Activated T-cell treated with anti-CD3 and anti-CD28 coated beads, Interleukin-2, amount 50 U/mL, for 24 hours (primary cell): Measurements from ENCODE around the gene METTL3.

Experiments used
- DNase-seq: peaks from one replicate; pipeline ENCODE4 v3.0.0-alpha.2; 2020
- H3K27ac Mint-ChIP-seq: 2 replicates; pipeline ENCODE4 v1.8.0; 2020; ENCODE audit warnings: mild to moderate bottlenecking, mixed read lengths
- H3K27me3 Mint-ChIP-seq: 2 replicates; pipeline ENCODE4 v1.8.0; 2020; ENCODE audit warnings: mixed read lengths
- H3K36me3 Mint-ChIP-seq: 2 replicates; pipeline ENCODE4 v1.8.0; 2020; ENCODE audit warnings: low read depth, mixed read lengths
- H3K4me1 Mint-ChIP-seq: 2 replicates; pipeline ENCODE4 v1.8.0; 2020; ENCODE audit warnings: low read depth, mixed read lengths
- H3K4me3 Mint-ChIP-seq: 2 replicates; pipeline ENCODE4 v1.8.0; 2020; ENCODE audit warnings: mild to moderate bottlenecking, moderate library complexity, mixed read lengths
- H3K9me3 Mint-ChIP-seq: 2 replicates; pipeline ENCODE4 v1.8.0; 2020; ENCODE audit warnings: mixed read lengths

Gene METTL3

GRCh38 chr14:21475767-21476522, 35.2 kb downstream of the METTL3 start:
- DNase-seq = no peak
- Mint-ChIP-seq H3K4me1 (peaks cover 39% of the 10 kb centered on the region), H3K36me3 (peaks cover 62% of the 10 kb centered on the region), H3K27me3 (no peaks in the 10 kb centered on the region), H3K4me3 (peak overlapping the region; percentile 100), H3K9me3 (no peaks in the 10 kb centered on the region), H3K27ac (peak overlapping the region; percentile 99)

GRCh38 chr14:21467616-21468015, 43.5 kb downstream of the METTL3 start:
- Mint-ChIP-seq H3K36me3 (peaks cover 77% of the 10 kb centered on the region), H3K9me3 (no peaks in the 10 kb centered on the region), H3K4me1 (peaks cover 2% of the 10 kb centered on the region)

GRCh38 chr14:21455912-21456667, 55.0 kb downstream of the METTL3 start, which contains the start of gene CHD8:
TSS of gene CHD8 (minus strand) at chr14:21456123. CDS start at chr14:21431643, 24,480 bp downstream.
- peaks cover 66% of the 10 kb centered on the region for H3K36me3 Mint-ChIP-seq
- H3K27me3 Mint-ChIP-seq = no peaks in the 10 kb centered on the region
- peaks cover 37% of the 10 kb centered on the region for H3K4me1 Mint-ChIP-seq
- H3K4me3 Mint-ChIP-seq = peak within 1 kb of the TSS; percentile 90
- no peaks in the 10 kb centered on the region for H3K9me3 Mint-ChIP-seq
- DNase-seq = peak; percentile 98
- peak within 1 kb of the TSS; percentile 99 for H3K27ac Mint-ChIP-seq

More at GRCh38 chr14:21467616-21468015, 43.5 kb downstream of the METTL3 start:
- no peaks in the 10 kb centered on the region for H3K27me3 Mint-ChIP-seq
- no peak for DNase-seq
- H3K27ac Mint-ChIP-seq = no peak overlapping the region
- no peak overlapping the region for H3K4me3 Mint-ChIP-seq

GRCh38 chr14:21455592-21455911, 55.6 kb downstream of the METTL3 start:
- no peak for DNase-seq
- peak overlapping the region; percentile 99 for H3K27ac Mint-ChIP-seq
- H3K4me3 Mint-ChIP-seq = peak overlapping the region; percentile 90
- H3K4me1 Mint-ChIP-seq = peaks cover 41% of the 10 kb centered on the region
- H3K36me3 Mint-ChIP-seq = peaks cover 62% of the 10 kb centered on the region
- no peaks in the 10 kb centered on the region for H3K9me3 Mint-ChIP-seq
- H3K27me3 Mint-ChIP-seq = no peaks in the 10 kb centered on the region

- peak overlapping the region; percentile 99 for H3K27ac Mint-ChIP-seq
- H3K4me1 Mint-ChIP-seq = peaks cover 47% of the 10 kb centered on the region
- H3K36me3 Mint-ChIP-seq = peaks cover 65% of the 10 kb centered on the region
- H3K27me3 Mint-ChIP-seq = no peaks in the 10 kb centered on the region
- H3K4me3 Mint-ChIP-seq = peak overlapping the region; percentile 90
- DNase-seq = no peak
- no peaks in the 10 kb centered on the region for H3K9me3 Mint-ChIP-seq
Measured at GRCh38 chr14:21454843-21455544, 56.1 kb downstream of the METTL3 start.

- H3K9me3 Mint-ChIP-seq = no peaks in the 10 kb centered on the region
- H3K36me3 Mint-ChIP-seq = peaks cover 68% of the 10 kb centered on the region
- H3K27ac Mint-ChIP-seq = peak overlapping the region; percentile 98
- peak overlapping the region; percentile 48 for H3K4me3 Mint-ChIP-seq
- H3K4me1 Mint-ChIP-seq = peaks cover 68% of the 10 kb centered on the region
- no peaks in the 10 kb centered on the region for H3K27me3 Mint-ChIP-seq
- DNase-seq = no peak
Measured at GRCh38 chr14:21449899-21450216, 61.3 kb downstream of the METTL3 start.
